HG02623 (cell line): ENCODE measurements around the gene FAM241B.

ENCODE experiments used
- ATAC-seq: cut with Tn5 transposase; IDR thresholded peaks from one replicate; pipeline ENCODE4 v1.9.1; 2021; ENCODE audit warnings: moderate library complexity; ENCODE audit not compliant: unreplicated experiment

FAM241B gene

GRCh38 chr10:69662901-69663300 lies 32.9 kb downstream of the FAM241B start:
- ATAC-seq = no peak

GRCh38 chr10:69663369-69663947 lies 33.4 kb downstream of the FAM241B start:
- no peak for ATAC-seq

- ATAC-seq = no peak
These were observed 35.6 kb downstream of the FAM241B start for GRCh38 chr10:69665474-69666320.

- no peak for ATAC-seq
These were observed 36.7 kb downstream of the FAM241B start for GRCh38 chr10:69666756-69667155.

GRCh38 chr10:69668721-69669120 lies 38.7 kb downstream of the FAM241B start:
- ATAC-seq = no peak

- ATAC-seq = no peak
These were observed 39.4 kb downstream of the FAM241B start for GRCh38 chr10:69669409-69669808.

GRCh38 chr10:69673521-69673920 lies 43.5 kb downstream of the FAM241B start:
- no peak for ATAC-seq

- no peak for ATAC-seq
These were observed 44.7 kb downstream of the FAM241B start for GRCh38 chr10:69674786-69675185.

GRCh38 chr10:69676301-69676700 lies 46.3 kb downstream of the FAM241B start:
- ATAC-seq = no peak

- no peak for ATAC-seq
These were observed 48.1 kb downstream of the FAM241B start for GRCh38 chr10:69677985-69678654.

- ATAC-seq = no peak
These were observed 49.7 kb downstream of the FAM241B start for GRCh38 chr10:69679736-69680135.

GRCh38 chr10:69680610-69681009 lies 50.6 kb downstream of the FAM241B start:
- no peak for ATAC-seq

GRCh38 chr10:69681436-69681835 lies 51.4 kb downstream of the FAM241B start:
- ATAC-seq = no peak

GRCh38 chr10:69682955-69683474 lies 53.0 kb downstream of the FAM241B start:
- no peak for ATAC-seq
